Measurements from ENCODE around the gene TSPYL1.

TSPYL1 gene

DNA sequence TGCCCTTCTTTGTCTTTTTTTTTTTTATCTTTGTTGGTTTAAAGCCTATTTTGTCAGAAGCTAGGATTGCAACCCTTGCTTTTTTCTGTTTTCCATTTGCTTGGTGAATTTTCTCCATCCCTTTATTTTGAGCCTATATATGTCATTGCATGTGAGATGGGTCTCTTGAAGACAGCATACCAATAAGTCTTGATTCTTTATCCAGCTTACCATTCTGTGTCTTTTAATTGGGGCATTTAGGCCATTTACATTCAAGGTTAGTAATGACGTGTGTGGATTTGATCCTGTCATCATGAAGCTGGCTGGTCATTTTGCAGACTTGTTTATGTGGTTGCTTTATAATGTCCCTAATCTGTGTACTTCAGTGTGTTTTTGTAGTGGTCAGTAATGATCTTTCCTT is 16.4 kb downstream of the TSPYL1 start:
- ATAC-seq = no peak
- DNase-seq = no peak

GRCh38 chr6:116258520-116258919 is 21.2 kb downstream of the TSPYL1 start:
- DNase-seq = no peak
- no peak for ATAC-seq

DNA sequence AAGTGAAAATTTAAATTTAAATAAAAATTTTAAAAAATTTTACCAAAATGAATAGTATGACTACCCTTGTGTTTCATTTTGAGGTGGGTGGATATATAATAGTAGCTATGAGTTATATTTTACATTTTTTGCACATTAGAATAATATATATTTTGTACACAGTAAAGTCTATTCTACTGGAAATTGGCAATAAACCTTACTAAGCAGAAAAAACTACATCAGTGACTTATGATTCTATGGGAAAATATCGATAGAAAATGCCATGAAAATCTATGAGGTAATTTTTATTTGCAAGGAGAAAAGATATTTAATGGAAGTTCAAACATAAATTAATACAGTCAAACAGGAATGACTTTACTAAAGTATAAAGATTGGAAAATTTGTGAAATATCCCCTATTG is 23.0 kb downstream of the TSPYL1 start:
- ATAC-seq = no peak
- no peak for DNase-seq

DNA sequence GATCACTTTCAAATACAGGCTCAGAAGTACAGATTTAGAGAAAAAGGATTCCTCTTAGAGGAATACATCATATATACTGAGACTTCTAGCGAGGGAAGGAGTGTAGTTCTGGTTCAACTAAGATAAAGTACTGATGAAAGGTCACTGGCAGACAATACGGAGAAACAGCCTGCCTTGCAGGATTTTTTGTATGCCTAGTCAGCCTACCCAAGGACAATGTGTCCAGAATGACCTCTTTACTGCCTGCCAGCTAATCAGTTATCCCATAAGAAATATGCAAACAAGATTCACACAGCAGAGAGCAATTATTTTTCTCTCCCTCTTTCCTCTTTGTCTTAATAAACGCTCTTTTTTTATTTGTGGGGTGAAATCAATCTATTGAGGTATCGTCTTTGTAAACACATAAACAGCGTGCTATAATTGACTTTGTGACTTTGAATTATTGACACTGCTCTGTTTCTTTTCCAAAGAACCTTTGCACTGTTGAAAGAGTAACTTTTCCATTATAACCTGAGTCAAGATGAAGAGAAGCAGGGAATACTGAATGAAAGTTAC is 24.4 kb downstream of the TSPYL1 start:
- no peak for DNase-seq

GRCh38 chr6:116254297-116255056 is 25.3 kb downstream of the TSPYL1 start:
- ATAC-seq (no peak), DNase-seq (no peak)

More for the DNA sequence above, 24.4 kb downstream of the TSPYL1 start:
- ATAC-seq = no peak

- DNase-seq (peak; percentile 89), ATAC-seq (peak; percentile 99)
Measured at GRCh38 chr6:116253505-116254296, 26.0 kb downstream of the TSPYL1 start, which contains the start of gene TSPYL4. TSPYL4 (minus strand) TSS chr6:116254075; CDS start chr6:116254008, 67 bp downstream.

DNA sequence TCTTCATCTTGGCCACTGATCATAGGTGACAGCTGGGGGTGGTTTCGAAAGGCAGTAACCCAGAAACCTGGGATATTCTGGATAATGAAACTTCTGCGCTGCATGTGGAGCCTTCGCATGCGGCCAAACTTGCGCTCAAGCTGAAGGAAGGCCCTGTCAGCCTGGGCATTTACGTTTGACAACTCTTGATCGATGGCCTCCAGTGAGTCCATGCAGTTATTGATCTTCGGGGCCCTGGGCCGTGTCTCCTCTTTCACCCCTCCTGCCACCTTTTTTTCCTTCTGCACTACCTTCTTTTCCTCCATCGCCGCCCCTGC is 26.6 kb downstream of the TSPYL1 start:
- ATAC-seq = no peak
- DNase-seq = no peak

DNA sequence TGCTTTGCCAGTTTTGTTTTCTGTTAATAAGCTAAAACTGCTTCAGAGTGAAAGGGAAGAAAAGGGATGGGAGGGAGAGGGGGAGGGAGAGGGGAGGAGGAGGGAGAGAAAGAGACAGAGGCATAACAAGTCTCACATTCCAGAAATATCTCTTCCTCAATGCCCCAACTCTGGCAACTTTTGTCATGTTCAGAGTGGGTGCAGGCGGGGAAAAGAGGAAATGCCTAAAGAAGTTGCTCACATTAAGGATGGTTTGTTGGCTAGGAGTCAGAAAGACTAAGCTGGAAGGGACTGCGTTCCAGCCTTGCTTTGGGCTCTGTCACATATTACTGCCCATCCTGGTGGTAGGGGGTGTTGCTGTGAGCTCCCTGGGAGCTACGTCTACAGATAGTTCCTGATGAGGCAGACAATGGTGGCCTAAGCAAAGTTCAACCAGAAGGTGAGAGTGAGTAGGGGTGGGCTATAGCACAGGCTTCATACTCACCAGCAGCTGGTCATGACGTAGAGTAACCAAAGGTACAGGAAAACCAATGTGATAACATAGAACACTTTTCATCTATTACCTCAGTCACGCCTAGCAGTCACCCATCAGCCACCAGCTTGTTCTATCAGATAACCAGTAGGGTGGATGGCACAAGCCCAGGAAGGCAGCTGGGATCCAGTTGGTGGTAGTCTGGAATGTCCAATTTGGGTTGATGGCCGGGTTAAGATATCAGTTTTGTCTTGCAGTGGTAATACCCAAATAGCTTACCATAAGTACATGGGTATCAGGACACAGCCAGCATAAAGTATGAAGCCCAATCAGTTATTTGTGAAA is 28.0 kb downstream of the TSPYL1 start:
- DNase-seq (no peak), ATAC-seq (no peak)

DNA sequence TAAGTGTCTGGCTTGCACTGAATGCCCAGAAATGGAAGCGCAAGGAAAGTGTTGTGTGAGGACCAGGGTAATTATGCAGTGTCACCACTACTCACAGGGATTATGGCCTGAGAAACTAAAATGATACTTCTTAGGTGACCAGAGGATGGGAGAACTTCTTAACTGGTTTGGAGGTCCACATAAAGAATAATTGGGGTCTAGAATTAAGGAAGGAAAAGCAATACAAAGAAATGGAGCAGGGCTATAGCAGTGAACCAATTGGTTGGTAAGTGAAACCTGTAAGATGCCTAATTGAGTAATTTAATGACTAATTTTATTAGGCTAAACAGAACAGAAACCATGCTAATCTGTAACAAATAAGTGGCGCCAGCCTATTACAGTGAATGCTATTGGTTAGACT is 31.2 kb downstream of the TSPYL1 start:
- DNase-seq (no peak), ATAC-seq (no peak)

- DNase-seq (no peak), ATAC-seq (no peak)
Measured at GRCh38 chr6:116247285-116247684, 32.4 kb downstream of the TSPYL1 start.

GRCh38 chr6:116246089-116246488 is 33.6 kb downstream of the TSPYL1 start:
- ATAC-seq = no peak

DNA sequence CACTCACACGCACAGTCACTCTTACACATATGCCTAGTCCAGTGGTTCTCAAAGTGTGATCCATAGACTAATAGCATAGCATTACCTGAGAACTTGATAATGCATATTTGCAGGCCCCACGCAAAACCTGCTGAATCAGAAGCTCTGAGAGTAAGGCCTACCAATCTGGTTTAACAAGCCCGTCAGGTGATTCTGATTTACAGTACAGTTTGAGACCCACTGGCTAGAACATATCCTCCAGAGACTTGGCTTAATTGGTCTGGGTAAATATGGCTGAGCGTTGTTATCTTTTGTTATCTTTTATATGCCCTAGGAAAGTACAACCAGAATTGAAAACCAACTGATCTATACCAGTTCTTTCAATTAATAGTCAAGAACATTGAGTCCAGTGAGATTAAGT is 35.4 kb downstream of the TSPYL1 start:
- no peak for DNase-seq
- no peak for ATAC-seq

More at GRCh38 chr6:116246089-116246488, 33.6 kb downstream of the TSPYL1 start:
- no peak for DNase-seq

- DNase-seq = no peak
- no peak for ATAC-seq
Measured at GRCh38 chr6:116239856-116240255, 39.9 kb downstream of the TSPYL1 start.

DNA sequence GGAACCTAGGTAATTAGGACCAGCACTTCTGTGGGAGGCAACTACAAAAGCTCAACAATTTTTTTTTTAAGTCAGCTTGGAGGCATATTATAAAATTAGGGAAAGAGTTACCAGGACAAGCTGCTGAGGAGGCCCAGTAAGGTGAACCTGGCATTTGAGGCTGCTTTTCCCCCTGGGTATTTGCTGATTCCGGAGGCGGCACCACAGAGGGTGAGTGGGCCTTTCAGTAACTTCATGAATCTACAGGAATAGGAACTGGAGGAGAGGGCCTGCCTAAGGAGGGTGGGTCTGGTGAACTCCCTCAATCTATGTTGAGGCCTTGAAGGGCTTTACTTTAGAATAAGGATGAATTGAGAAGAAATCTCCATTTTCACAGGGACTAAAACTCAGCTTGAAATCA is 40.5 kb downstream of the TSPYL1 start:
- ATAC-seq (no peak), DNase-seq (no peak)

DNA sequence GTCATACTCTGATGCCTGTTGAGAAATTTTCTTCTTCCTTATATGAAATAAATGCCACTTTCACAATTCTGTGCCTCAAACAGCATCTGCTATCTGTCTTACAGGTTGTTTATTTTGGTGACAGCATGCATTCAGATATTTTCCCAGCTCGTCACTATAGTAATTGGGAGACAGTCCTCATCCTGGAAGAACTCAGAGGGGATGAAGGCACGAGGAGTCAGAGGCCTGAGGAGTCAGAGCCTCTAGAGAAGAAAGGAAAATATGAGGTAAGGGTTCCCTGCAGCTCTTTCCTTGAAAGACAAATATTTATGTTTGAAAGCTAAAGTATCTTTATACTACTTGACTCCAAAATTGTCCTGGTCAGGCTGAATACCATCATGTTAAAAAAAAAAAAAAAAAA is 41.6 kb downstream of the TSPYL1 start:
- ATAC-seq (no peak), DNase-seq (no peak)

GRCh38 chr6:116234689-116235088 is 45.0 kb downstream of the TSPYL1 start:
- ATAC-seq = no peak
- DNase-seq = no peak

DNA sequence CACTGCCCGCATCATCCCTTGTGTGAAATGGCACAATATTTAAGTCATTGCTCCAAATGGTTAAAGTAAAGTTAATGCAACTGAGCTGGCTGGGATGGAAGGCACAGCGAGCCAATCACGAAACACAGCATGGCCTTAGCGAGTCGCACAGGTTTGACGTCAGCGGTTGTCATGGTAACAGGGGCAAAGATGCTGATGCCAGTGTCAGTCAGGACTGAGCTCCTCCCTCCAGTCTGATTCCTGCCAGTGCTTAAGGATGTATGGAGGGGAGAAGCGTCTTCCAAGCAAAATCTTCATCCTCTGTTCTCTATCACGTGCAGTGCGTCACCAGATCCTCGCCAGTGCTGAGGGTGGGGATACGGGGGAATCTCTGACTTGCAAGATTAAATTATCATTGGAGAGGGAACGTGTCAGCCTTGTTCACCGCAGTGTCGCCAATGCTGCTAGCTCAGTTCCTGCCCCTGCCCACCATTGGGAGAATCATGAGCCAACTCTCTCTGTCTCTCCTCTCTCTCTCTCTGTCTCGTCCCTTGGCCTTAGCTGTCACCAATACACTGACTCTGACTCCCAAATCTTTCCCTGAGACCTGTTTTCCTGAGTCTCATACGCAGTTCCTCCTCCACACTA is 50.3 kb downstream of the TSPYL1 start:
- DNase-seq (no peak), ATAC-seq (no peak)

All from stimulated activated naive CD8-positive, alpha-beta T cell treated with anti-CD3 and anti-CD28 coated beads, Interleukin-15, Interleukin-2, amounts not matched to agents 100 U/mL and 50 U/mL, for 24 hours (primary cell).